ENCODE results near the gene CXCL14. TPM values are rescaled to one million over a fixed set of nuclear protein-coding genes. Genes with fewer than 3 reads are reported as not detected.

Gene CXCL14
- total RNA-seq, 4 donors from 2014 or later: 0.15 to 23.2 (median 3.8) TPM

DNA sequence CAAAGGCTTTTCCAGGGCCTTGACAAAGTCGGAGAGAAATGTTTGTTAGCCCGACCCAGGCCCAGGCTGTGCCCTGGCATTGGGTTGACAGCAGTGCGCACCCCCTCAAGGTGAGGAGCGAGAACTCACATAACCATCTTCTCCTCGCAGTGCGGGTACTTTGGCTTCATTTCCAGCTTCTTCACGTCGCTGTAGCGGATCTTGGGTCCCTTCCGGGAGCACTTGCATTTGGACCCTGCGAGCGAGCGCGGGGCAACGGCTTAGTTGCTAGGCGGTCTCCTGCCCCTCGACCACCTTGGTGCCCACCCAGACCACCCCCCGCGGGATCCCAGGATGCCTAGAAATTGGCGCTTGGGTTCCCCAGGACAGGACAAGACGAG, 496 bp downstream of the CXCL14 start:
- no peak overlapping the region for H3K27ac ChIP-seq
- peaks cover 96% of the 10 kb centered on the region for H3K27me3 ChIP-seq
- TF ChIP-seq POLR2AphosphoS5 (IDR thresholded peaks at IDR 0.05) (no peak), POLR2A (IDR thresholded peaks at IDR 0.05) (no peak), EP300 (IDR thresholded peaks at IDR 0.05) (no peak)
- TF ChIP-seq, protein P1, sequence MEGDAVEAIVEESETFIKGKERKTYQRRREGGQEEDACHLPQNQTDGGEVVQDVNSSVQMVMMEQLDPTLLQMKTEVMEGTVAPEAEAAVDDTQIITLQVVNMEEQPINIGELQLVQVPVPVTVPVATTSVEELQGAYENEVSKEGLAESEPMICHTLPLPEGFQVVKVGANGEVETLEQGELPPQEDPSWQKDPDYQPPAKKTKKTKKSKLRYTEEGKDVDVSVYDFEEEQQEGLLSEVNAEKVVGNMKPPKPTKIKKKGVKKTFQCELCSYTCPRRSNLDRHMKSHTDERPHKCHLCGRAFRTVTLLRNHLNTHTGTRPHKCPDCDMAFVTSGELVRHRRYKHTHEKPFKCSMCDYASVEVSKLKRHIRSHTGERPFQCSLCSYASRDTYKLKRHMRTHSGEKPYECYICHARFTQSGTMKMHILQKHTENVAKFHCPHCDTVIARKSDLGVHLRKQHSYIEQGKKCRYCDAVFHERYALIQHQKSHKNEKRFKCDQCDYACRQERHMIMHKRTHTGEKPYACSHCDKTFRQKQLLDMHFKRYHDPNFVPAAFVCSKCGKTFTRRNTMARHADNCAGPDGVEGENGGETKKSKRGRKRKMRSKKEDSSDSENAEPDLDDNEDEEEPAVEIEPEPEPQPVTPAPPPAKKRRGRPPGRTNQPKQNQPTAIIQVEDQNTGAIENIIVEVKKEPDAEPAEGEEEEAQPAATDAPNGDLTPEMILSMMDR (IDR thresholded peaks at IDR 0.05): no peak
- H3K4me1 ChIP-seq: peaks cover 0 to 12% (median 0%) of the 10 kb centered on the region in 3 donors
- H3K4me3 ChIP-seq: peak overlapping the region in 1 of 2 donors; percentile 28
- H3K9me3 ChIP-seq: no peaks in the 10 kb centered on the region
- no peaks in the 10 kb centered on the region for H3K36me3 ChIP-seq
- WGBS, 2 donors (ENCODE audit: low coverage in 1 of 2): 5% methylated on average over 3 of the region's 21 CpGs; no CpG with 5 or more reads in 1 of the 2 donors
- ATAC-seq: no peak

DNA sequence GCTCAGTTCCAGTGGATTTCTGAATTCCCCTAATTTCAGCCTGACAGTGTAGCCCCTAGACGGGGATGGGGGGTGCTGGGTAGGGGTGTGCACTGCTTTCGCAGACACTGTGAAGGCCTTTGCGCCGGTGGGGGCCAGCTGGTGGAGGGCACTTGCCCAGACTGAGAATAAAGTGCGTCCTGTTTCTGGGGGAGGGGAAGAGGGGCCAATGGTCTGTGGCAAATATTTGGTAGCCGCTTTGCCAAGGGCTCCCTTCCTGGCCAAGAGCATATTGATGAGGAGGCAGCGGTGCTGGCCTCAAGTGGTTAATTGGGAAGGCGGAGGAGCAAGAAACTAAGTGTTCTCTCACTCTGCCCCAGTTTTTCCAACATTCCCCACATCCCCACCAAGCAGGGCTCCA, 1.4 kb downstream of the CXCL14 start:
- Histone ChIP-seq H3K9me3 (no peaks in the 10 kb centered on the region), H3K4me3 (no peak overlapping the region), H3K27me3 (peaks cover 94% of the 10 kb centered on the region), H3K36me3 (no peaks in the 10 kb centered on the region), H3K4me1 (peaks cover 0 to 12% (median 0%) of the 10 kb centered on the region in 3 donors), H3K27ac (no peak overlapping the region)
- no CpG with 5 or more reads among the region's 8 CpGs for WGBS, 2 donors (ENCODE audit: low coverage in 1 of 2)
- no peak for TF ChIP-seq POLR2A (IDR thresholded peaks at IDR 0.05)
- no peak for TF ChIP-seq POLR2AphosphoS5 (IDR thresholded peaks at IDR 0.05)
- TF ChIP-seq EP300 (IDR thresholded peaks at IDR 0.05): no peak
- TF ChIP-seq, protein P1 (IDR thresholded peaks at IDR 0.05): no peak
- no peak for ATAC-seq

DNA sequence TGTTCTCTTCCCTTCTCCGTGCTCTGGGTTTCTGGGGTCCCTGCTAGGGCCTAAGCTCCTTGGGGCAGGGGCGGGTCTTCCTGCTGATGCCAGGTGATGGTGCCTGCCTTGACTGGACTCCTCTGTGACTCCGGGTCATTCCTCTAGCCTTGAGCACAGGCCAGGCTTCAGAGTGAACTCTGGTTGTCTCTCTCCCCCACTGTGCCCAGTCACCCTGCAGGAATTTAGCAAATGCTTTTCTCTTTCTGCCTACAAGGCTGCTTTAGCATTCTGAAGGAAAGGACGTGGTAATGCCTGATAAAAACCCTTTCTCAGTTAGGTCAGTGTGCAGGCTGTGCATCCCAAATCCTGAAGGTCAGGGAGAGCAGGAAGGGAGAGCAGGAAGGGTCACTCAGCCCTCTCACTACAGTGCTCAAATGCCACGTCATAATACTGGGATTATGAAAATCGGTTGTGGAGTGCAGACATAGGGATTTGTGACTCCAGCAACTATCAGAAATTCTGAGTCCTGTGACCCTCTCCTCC, 2.7 kb downstream of the CXCL14 start:
- WGBS, 2 donors (ENCODE audit: low coverage in 1 of 2): 61% methylated on average over 3 of the region's 6 CpGs; no CpG with 5 or more reads in 1 of the 2 donors
- ATAC-seq: no peak
- TF ChIP-seq EP300 (IDR thresholded peaks at IDR 0.05) (no peak), POLR2A (IDR thresholded peaks at IDR 0.05) (no peak), POLR2AphosphoS5 (IDR thresholded peaks at IDR 0.05) (no peak)
- TF ChIP-seq, protein P1 (IDR thresholded peaks at IDR 0.05): no peak
- Histone ChIP-seq H3K36me3 (no peaks in the 10 kb centered on the region), H3K27me3 (peaks cover 92% of the 10 kb centered on the region), H3K4me3 (no peak overlapping the region), H3K27ac (no peak overlapping the region), H3K9me3 (no peaks in the 10 kb centered on the region), H3K4me1 (peaks cover 0 to 12% (median 0%) of the 10 kb centered on the region in 3 donors)

DNA sequence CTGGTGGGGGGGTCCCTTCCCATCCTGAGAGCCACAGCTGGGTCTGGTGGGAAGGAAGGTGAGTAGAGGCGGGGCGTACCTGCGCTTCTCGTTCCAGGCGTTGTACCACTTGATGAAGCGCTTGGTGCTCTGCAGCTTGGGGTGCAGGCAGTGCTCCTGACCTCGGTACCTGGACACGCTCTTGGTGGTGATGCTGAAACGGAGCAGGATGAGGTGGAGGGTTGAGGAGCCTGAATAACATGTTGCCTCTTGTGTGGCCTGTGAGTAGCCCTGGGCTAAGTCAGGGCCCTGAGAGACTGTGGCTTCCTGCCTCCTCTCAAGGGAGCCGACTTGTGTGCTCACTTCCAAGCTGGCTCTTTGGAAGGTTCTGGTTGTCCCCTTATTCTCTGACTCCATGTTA, 4.3 kb downstream of the CXCL14 start:
- Histone ChIP-seq H3K27me3 (peaks cover 80% of the 10 kb centered on the region), H3K4me3 (no peak overlapping the region), H3K36me3 (no peaks in the 10 kb centered on the region), H3K27ac (no peak overlapping the region), H3K4me1 (peaks cover 0 to 12% (median 0%) of the 10 kb centered on the region in 3 donors), H3K9me3 (no peaks in the 10 kb centered on the region)
- no peak for ATAC-seq
- 94% methylated on average over 5 of the region's 10 CpGs; no CpG with 5 or more reads in 1 of the 2 donors for WGBS, 2 donors (ENCODE audit: low coverage in 1 of 2)
- TF ChIP-seq, protein P1 (IDR thresholded peaks at IDR 0.05): no peak
- TF ChIP-seq EP300 (IDR thresholded peaks at IDR 0.05): no peak
- TF ChIP-seq POLR2A (IDR thresholded peaks at IDR 0.05): no peak
- no peak for TF ChIP-seq POLR2AphosphoS5 (IDR thresholded peaks at IDR 0.05)

DNA sequence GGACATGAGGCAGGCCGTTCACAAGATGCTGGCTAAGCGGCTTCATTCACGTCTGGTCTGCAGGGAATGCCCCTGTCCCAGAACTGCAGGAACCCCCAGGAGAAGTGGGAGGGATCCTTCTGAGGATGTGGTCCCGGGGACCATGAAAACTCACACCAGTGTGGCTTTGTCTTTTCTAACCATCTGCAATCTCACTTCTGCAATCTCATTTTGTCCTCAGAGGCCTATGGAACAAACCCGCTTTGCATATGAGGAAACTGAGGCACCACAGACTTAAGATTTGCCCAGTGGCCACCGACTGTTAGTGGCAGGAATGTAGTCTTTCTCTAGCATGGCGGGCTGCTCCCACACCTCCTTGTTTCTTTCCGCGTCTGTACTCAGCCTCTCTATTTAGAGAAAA, 6.9 kb downstream of the CXCL14 start:
- Histone ChIP-seq H3K4me1 (no peaks in the 10 kb centered on the region), H3K27ac (no peak overlapping the region), H3K9me3 (no peaks in the 10 kb centered on the region), H3K4me3 (no peak overlapping the region), H3K36me3 (no peaks in the 10 kb centered on the region), H3K27me3 (peaks cover 64% of the 10 kb centered on the region)
- no peak for TF ChIP-seq EP300 (IDR thresholded peaks at IDR 0.05)
- TF ChIP-seq, protein P1 (IDR thresholded peaks at IDR 0.05): no peak
- TF ChIP-seq POLR2AphosphoS5 (IDR thresholded peaks at IDR 0.05): no peak
- no peak for TF ChIP-seq POLR2A (IDR thresholded peaks at IDR 0.05)
- WGBS, 2 donors (ENCODE audit: low coverage in 1 of 2): 73 to 87% methylated on average over 7 to 9 of the region's 9 CpGs
- ATAC-seq: no peak
